ENCODE measurements around the gene SLC25A39.

The SLC25A39 gene

DNA sequence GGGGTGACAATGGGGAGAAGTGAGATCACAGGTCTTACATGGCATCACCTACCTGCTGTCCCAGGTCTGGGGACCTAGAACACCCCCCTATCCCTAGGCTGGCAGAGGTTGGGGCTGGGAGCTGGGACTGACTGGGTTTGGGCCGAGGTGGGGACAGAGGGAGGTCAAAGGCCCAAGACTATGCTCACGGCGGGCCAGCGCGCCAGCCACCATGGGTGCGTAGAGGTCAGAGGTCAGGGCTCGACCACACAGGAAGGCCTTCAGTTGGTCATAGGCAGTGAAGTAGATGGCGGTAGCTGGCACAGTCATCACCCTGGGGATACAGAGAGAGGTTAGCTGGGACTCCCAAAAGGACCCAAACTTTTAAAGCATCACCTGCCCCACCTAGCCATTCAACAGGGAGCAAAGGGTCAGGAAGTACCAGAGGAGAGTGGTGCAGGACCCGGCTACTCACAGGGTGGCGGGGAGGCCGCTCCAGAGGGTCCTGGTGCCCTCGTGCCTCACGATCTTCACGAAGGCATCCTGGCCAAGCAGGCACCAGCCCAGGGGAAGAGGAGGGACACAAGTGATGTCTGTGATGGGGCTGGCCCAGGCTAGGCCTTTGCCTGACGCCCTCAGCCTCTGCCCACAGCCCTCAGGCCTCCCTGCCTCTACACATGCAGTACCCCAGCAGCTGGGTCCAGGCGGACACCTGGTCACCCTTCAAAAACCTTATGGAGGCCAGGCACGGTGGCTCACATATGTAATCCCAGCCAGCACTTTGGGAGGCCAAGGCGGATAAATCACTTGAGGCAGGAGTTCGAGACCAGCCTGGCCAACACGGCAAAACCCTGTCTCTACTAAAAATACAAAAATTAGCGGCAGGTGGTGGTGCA, 3.1 kb downstream of the SLC25A39 start:
- H3K4me1 ChIP-seq (ENCODE audit: control insufficient read depth, insufficient read depth, low read length, unreplicated experiment), result no peaks in the 10 kb centered on the region
- H3K27me3 ChIP-seq (ENCODE audit: insufficient read depth, low read length), result peaks cover 12% of the 10 kb centered on the region; the same call in 1 of the 2 replicates
- no peak overlapping the region for H2AFZ ChIP-seq (ENCODE audit: low read length, unreplicated experiment)
- H3K79me2 ChIP-seq (ENCODE audit: control insufficient read depth, insufficient read depth, low read length, unreplicated experiment), result peaks cover 13% of the 10 kb centered on the region
- H3K36me3 ChIP-seq (ENCODE audit: insufficient read depth, low read length), result no peaks in the 10 kb centered on the region; the same call in 1 of the 2 replicates
- H3K27ac ChIP-seq (ENCODE audit: low read depth, low read length), result no peak overlapping the region
- no peak overlapping the region for H3K4me3 ChIP-seq (ENCODE audit: low read depth, low read length)

DNA sequence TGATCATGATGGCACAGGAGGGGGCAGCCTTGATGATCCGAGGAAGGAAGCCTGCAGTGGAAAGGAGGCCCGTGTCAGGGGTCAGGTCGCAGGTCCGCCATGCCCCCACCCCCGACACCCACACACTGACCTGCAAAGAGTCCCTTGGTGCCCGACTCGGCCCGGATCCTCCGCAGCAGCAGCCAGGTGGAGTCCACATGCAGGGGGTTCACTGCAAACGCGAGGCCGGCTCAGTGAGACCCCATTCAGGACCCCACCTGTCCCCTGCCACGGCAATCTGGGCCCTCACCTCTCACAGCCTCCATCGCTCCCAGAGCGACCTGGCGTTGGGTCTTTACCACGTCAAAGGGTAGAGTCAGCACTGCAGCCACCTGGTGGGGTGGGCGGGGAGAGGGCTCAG, 4.6 kb downstream of the SLC25A39 start:
- Histone ChIP-seq H3K4me3 (ENCODE audit: low read depth, low read length) (no peak overlapping the region), H2AFZ (ENCODE audit: low read length, unreplicated experiment) (no peak overlapping the region), H3K4me1 (ENCODE audit: control insufficient read depth, insufficient read depth, low read length, unreplicated experiment) (no peaks in the 10 kb centered on the region), H3K36me3 (ENCODE audit: insufficient read depth, low read length) (no peaks in the 10 kb centered on the region; the same call in 1 of the 2 replicates), H3K27me3 (ENCODE audit: insufficient read depth, low read length) (peaks cover 24% of the 10 kb centered on the region), H3K79me2 (ENCODE audit: control insufficient read depth, insufficient read depth, low read length, unreplicated experiment) (peaks cover 13% of the 10 kb centered on the region), H3K27ac (ENCODE audit: low read depth, low read length) (no peak overlapping the region)

DNA sequence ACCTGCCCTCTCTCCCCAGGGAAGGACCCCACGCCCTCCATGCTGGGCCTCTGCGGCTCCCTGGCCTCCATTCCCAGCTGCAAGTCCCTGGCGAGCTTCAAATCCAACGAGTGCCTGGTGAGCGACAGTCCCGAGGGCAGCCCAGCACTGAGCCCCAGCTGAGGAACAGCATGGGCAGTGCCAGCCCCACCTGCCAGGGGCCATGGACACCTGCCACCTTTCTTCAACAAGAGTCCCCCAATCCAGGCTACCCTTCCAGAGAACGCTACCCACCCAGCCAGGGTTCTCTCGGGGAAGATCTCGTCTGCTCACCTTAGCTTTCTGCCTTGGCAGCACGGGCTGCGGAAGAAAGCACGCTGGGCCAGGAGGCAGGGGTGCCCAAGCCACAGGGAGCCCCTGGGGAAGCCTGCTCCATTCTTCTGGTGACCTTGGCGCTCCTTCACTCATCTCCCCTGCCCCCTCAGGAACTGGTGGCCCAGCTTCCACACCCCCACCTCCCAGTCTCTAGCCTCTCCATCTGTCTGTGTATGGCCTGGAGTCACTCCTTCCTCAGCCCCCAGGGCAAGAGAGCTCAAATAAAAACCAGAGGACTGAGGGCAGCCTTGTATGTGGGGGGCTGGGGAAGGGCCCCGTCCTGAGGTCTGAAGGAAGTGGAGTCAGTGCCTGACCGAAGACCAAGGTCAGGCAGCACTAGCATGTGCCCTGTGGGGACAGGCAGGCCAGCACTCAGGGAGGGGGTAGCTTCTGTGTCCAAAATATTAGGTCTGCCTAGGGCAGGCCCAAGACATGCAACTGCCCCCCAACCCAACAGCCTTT, 6.3 kb downstream of the SLC25A39 start:
- no peak overlapping the region for H3K4me3 ChIP-seq (ENCODE audit: low read depth, low read length)
- H3K4me1 ChIP-seq (ENCODE audit: control insufficient read depth, insufficient read depth, low read length, unreplicated experiment), result peaks cover 4% of the 10 kb centered on the region
- H3K27ac ChIP-seq (ENCODE audit: low read depth, low read length), result no peak overlapping the region
- no peaks in the 10 kb centered on the region for H3K79me2 ChIP-seq (ENCODE audit: control insufficient read depth, insufficient read depth, low read length, unreplicated experiment)
- peaks cover 37% of the 10 kb centered on the region for H3K27me3 ChIP-seq (ENCODE audit: insufficient read depth, low read length)
- no peaks in the 10 kb centered on the region; the same call in 1 of the 2 replicates for H3K36me3 ChIP-seq (ENCODE audit: insufficient read depth, low read length)
- H2AFZ ChIP-seq (ENCODE audit: low read length, unreplicated experiment), result no peak overlapping the region

GRCh38 chr17:44317545-44317944, 7.1 kb downstream of the SLC25A39 start:
- no peak overlapping the region for H3K27ac ChIP-seq (ENCODE audit: low read depth, low read length)
- no peaks in the 10 kb centered on the region for H3K79me2 ChIP-seq (ENCODE audit: control insufficient read depth, insufficient read depth, low read length, unreplicated experiment)
- H3K4me1 ChIP-seq (ENCODE audit: control insufficient read depth, insufficient read depth, low read length, unreplicated experiment), result peaks cover 4% of the 10 kb centered on the region
- no peak overlapping the region for H2AFZ ChIP-seq (ENCODE audit: low read length, unreplicated experiment)
- peaks cover 37% of the 10 kb centered on the region for H3K27me3 ChIP-seq (ENCODE audit: insufficient read depth, low read length)
- H3K36me3 ChIP-seq (ENCODE audit: insufficient read depth, low read length), result no peaks in the 10 kb centered on the region; the same call in 1 of the 2 replicates
- H3K4me3 ChIP-seq (ENCODE audit: low read depth, low read length), result no peak overlapping the region

GRCh38 chr17:44315760-44316731, 8.6 kb downstream of the SLC25A39 start:
- H3K4me1 ChIP-seq (ENCODE audit: control insufficient read depth, insufficient read depth, low read length, unreplicated experiment), result peaks cover 4% of the 10 kb centered on the region
- H3K27ac ChIP-seq (ENCODE audit: low read depth, low read length), result no peak overlapping the region
- peaks cover 37% of the 10 kb centered on the region for H3K27me3 ChIP-seq (ENCODE audit: insufficient read depth, low read length)
- H3K79me2 ChIP-seq (ENCODE audit: control insufficient read depth, insufficient read depth, low read length, unreplicated experiment), result no peaks in the 10 kb centered on the region
- H3K36me3 ChIP-seq (ENCODE audit: insufficient read depth, low read length), result no peaks in the 10 kb centered on the region; the same call in 1 of the 2 replicates
- H3K4me3 ChIP-seq (ENCODE audit: low read depth, low read length), result peak overlapping the region; percentile 40; the same call in 1 of the 2 replicates
- H2AFZ ChIP-seq (ENCODE audit: low read length, unreplicated experiment), result no peak overlapping the region

GRCh38 chr17:44314869-44315661, 9.6 kb downstream of the SLC25A39 start:
- peaks cover 4% of the 10 kb centered on the region for H3K4me1 ChIP-seq (ENCODE audit: control insufficient read depth, insufficient read depth, low read length, unreplicated experiment)
- H3K36me3 ChIP-seq (ENCODE audit: insufficient read depth, low read length), result no peaks in the 10 kb centered on the region
- peak overlapping the region; percentile 66 for H3K4me3 ChIP-seq (ENCODE audit: low read depth, low read length)
- H2AFZ ChIP-seq (ENCODE audit: low read length, unreplicated experiment), result peak overlapping the region; percentile 25
- H3K27me3 ChIP-seq (ENCODE audit: insufficient read depth, low read length), result peaks cover 37% of the 10 kb centered on the region
- H3K79me2 ChIP-seq (ENCODE audit: control insufficient read depth, insufficient read depth, low read length, unreplicated experiment), result no peaks in the 10 kb centered on the region
- no peak overlapping the region for H3K27ac ChIP-seq (ENCODE audit: low read depth, low read length)

DNA sequence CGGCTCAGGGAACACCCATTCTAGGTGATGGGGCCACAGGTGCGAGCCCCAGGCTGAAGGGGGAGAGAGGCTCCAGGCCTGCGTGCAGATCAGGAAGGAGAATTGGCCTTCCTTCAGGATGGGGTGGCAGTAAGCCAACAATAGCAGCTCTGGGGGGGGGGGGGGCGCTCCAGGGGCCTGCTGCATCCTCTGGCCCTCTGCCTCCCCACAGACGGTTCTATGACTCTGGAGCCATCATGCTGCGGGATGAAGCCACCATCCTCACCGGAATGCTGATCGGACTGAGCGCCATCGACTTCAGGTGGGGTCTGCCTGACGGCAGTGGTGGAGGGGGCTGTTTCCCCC, 10.1 kb downstream of the SLC25A39 start:
- peaks cover 37% of the 10 kb centered on the region for H3K27me3 ChIP-seq (ENCODE audit: insufficient read depth, low read length)
- H3K27ac ChIP-seq (ENCODE audit: low read depth, low read length), result no peak overlapping the region
- peaks cover 4% of the 10 kb centered on the region for H3K4me1 ChIP-seq (ENCODE audit: control insufficient read depth, insufficient read depth, low read length, unreplicated experiment)
- H3K36me3 ChIP-seq (ENCODE audit: insufficient read depth, low read length), result no peaks in the 10 kb centered on the region
- no peaks in the 10 kb centered on the region for H3K79me2 ChIP-seq (ENCODE audit: control insufficient read depth, insufficient read depth, low read length, unreplicated experiment)
- H3K4me3 ChIP-seq (ENCODE audit: low read depth, low read length), result peak overlapping the region; percentile 66
- no peak overlapping the region for H2AFZ ChIP-seq (ENCODE audit: low read length, unreplicated experiment)

GRCh38 chr17:44314031-44314430, 10.6 kb downstream of the SLC25A39 start:
- H3K27me3 ChIP-seq (ENCODE audit: insufficient read depth, low read length), result peaks cover 37% of the 10 kb centered on the region
- no peak overlapping the region for H2AFZ ChIP-seq (ENCODE audit: low read length, unreplicated experiment)
- H3K79me2 ChIP-seq (ENCODE audit: control insufficient read depth, insufficient read depth, low read length, unreplicated experiment), result no peaks in the 10 kb centered on the region
- no peak overlapping the region for H3K4me3 ChIP-seq (ENCODE audit: low read depth, low read length)
- H3K27ac ChIP-seq (ENCODE audit: low read depth, low read length), result no peak overlapping the region
- H3K36me3 ChIP-seq (ENCODE audit: insufficient read depth, low read length), result no peaks in the 10 kb centered on the region
- peaks cover 4% of the 10 kb centered on the region for H3K4me1 ChIP-seq (ENCODE audit: control insufficient read depth, insufficient read depth, low read length, unreplicated experiment)

- Histone ChIP-seq H3K4me1 (ENCODE audit: control insufficient read depth, insufficient read depth, low read length, unreplicated experiment) (peaks cover 7% of the 10 kb centered on the region), H3K27ac (ENCODE audit: low read depth, low read length) (no peak overlapping the region), H3K79me2 (ENCODE audit: control insufficient read depth, insufficient read depth, low read length, unreplicated experiment) (no peaks in the 10 kb centered on the region), H3K27me3 (ENCODE audit: insufficient read depth, low read length) (peaks cover 39% of the 10 kb centered on the region), H2AFZ (ENCODE audit: low read length, unreplicated experiment) (no peak overlapping the region), H3K4me3 (ENCODE audit: low read depth, low read length) (no peak overlapping the region), H3K36me3 (ENCODE audit: insufficient read depth, low read length) (no peaks in the 10 kb centered on the region)
Observed at GRCh38 chr17:44312396-44313104, 12.1 kb downstream of the SLC25A39 start.
